CD4-positive, alpha-beta T cell treated with Interleukin-12 subunit alpha and Interleukin-12 subunit beta, for 1 hour (primary cell): ENCODE measurements around the gene PCGF5.
"Not testable (repeated sequence)": the region's sequence is repeated elsewhere in the genome, so short reads cannot be mapped to it uniquely, and the experiment has no call there.

Experiments
- DNase-seq: peaks from one replicate; pipeline ENCODE4 v3.0.0-alpha.2; 2020

The PCGF5 gene

GRCh38 chr10:91210435-91210834 lies 10.0 kb upstream of the PCGF5 start:
- peak; percentile 25 for DNase-seq

- DNase-seq = no peak
These were observed 8.8 kb upstream of the PCGF5 start for GRCh38 chr10:91211675-91212074.

GRCh38 chr10:91214911-91215310 lies 5.6 kb upstream of the PCGF5 start:
- no peak for DNase-seq

GRCh38 chr10:91215384-91215783 lies 5.1 kb upstream of the PCGF5 start:
- DNase-seq = no peak

- no peak for DNase-seq
These were observed 881 bp upstream of the PCGF5 start for GRCh38 chr10:91219371-91220193.

- DNase-seq = no peak
These were observed 652 bp downstream of the PCGF5 start for GRCh38 chr10:91220954-91221675.

- DNase-seq = no peak
These were observed 5.6 kb downstream of the PCGF5 start for GRCh38 chr10:91226093-91226492.

- DNase-seq = no peak
These were observed 7.1 kb downstream of the PCGF5 start for GRCh38 chr10:91227576-91227975.

- no peak for DNase-seq
These were observed 9.2 kb downstream of the PCGF5 start for GRCh38 chr10:91229683-91230082.

- DNase-seq = no peak
These were observed 17.7 kb downstream of the PCGF5 start for GRCh38 chr10:91238191-91238590.

- DNase-seq = no peak
These were observed 19.3 kb downstream of the PCGF5 start for GRCh38 chr10:91239789-91240188.

GRCh38 chr10:91242940-91243339 lies 22.5 kb downstream of the PCGF5 start:
- DNase-seq = no peak

- DNase-seq = no peak
These were observed 27.1 kb downstream of the PCGF5 start for GRCh38 chr10:91247360-91248111.

- DNase-seq = no peak
These were observed 29.2 kb downstream of the PCGF5 start for GRCh38 chr10:91249700-91250099.

- no peak for DNase-seq
These were observed 29.9 kb downstream of the PCGF5 start for GRCh38 chr10:91250341-91250740.

GRCh38 chr10:91251430-91252056 lies 31.1 kb downstream of the PCGF5 start:
- DNase-seq = peak; percentile 72

- DNase-seq = no peak
These were observed 32.8 kb downstream of the PCGF5 start for GRCh38 chr10:91253300-91253699.

GRCh38 chr10:91257310-91257709 lies 36.8 kb downstream of the PCGF5 start:
- DNase-seq = no peak

- not testable (repeated sequence) for DNase-seq
These were observed 40.0 kb downstream of the PCGF5 start for GRCh38 chr10:91260417-91260816.

GRCh38 chr10:91271886-91272285 lies 51.4 kb downstream of the PCGF5 start:
- no peak for DNase-seq

GRCh38 chr10:91284486-91285090 lies 64.1 kb downstream of the PCGF5 start:
- DNase-seq = no peak

- no peak for DNase-seq
These were observed 66.1 kb downstream of the PCGF5 start for GRCh38 chr10:91286572-91286971.

GRCh38 chr10:91287276-91287675 lies 66.8 kb downstream of the PCGF5 start:
- no peak for DNase-seq
